ENCODE data around the gene ERO1B. TPM values are rescaled to one million over a fixed set of nuclear protein-coding genes. Genes with fewer than 3 reads are reported as not detected.

ERO1B gene
- total RNA-seq, 1 donor from 2014 or later, result 7.2 TPM

DNA sequence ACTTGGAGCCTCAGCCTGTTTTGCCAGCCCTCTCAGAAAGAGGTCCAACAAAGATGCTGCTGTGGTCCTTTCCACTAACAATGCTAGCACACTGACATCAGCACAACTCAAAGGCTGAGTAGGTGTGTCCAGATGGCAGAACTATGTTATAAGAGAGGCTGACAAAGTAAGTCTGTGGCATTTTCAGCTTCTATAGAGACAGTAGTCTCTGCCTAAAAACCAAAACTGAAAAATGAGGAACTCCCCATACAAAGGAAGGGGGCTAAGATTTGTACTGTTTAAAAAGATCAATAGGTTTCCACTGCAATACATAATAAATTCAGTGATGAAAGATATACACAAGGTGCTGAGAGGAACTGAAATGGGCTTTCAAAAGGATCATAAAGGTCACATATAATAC is 12.3 kb downstream of the ERO1B start:
- Histone ChIP-seq H3K36me3 (peaks cover 21% of the 10 kb centered on the region), H3K27ac (replicated peaks) (no peak overlapping the region), H3K4me3 (no peak overlapping the region), H3K9me3 (replicated peaks) (no peaks in the 10 kb centered on the region), H3K4me1 (no peaks in the 10 kb centered on the region), H3K27me3 (ENCODE audit: low read depth) (no peaks in the 10 kb centered on the region)
- intact Hi-C loops (cut with micrococcal nuclease), result no loop called here
- no peak for DNase-seq
- TF ChIP-seq, protein P1, sequence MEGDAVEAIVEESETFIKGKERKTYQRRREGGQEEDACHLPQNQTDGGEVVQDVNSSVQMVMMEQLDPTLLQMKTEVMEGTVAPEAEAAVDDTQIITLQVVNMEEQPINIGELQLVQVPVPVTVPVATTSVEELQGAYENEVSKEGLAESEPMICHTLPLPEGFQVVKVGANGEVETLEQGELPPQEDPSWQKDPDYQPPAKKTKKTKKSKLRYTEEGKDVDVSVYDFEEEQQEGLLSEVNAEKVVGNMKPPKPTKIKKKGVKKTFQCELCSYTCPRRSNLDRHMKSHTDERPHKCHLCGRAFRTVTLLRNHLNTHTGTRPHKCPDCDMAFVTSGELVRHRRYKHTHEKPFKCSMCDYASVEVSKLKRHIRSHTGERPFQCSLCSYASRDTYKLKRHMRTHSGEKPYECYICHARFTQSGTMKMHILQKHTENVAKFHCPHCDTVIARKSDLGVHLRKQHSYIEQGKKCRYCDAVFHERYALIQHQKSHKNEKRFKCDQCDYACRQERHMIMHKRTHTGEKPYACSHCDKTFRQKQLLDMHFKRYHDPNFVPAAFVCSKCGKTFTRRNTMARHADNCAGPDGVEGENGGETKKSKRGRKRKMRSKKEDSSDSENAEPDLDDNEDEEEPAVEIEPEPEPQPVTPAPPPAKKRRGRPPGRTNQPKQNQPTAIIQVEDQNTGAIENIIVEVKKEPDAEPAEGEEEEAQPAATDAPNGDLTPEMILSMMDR (IDR thresholded peaks at IDR 0.05; ENCODE audit: borderline replicate concordance), result no peak

DNA sequence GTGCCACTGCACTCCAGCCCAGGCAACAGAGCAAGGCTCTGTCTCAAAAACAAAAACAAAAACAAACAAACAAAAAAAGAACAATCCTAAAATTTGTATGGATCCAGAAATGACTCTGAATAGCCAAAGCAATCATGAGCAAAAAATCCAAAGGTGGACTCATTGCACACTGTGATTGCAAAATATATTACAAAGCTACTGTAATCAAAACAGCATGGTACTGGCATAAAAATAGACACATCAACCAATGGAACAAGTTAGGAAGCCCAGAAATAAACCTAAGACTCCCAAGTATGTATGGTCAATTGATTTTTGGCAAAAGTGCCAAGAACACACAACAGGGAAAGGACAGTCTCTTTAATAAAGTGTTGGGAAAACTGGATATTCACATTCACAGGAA is 19.9 kb downstream of the ERO1B start:
- Histone ChIP-seq H3K27me3 (ENCODE audit: low read depth) (no peaks in the 10 kb centered on the region), H3K9me3 (replicated peaks) (peaks cover 54% of the 10 kb centered on the region), H3K36me3 (peaks cover 55% of the 10 kb centered on the region), H3K4me3 (no peak overlapping the region), H3K4me1 (no peaks in the 10 kb centered on the region), H3K27ac (replicated peaks) (no peak overlapping the region)
- intact Hi-C loops (cut with micrococcal nuclease), result no loop called here
- DNase-seq, result no peak
- TF ChIP-seq, protein P1 (IDR thresholded peaks at IDR 0.05; ENCODE audit: borderline replicate concordance), result no peak

DNA sequence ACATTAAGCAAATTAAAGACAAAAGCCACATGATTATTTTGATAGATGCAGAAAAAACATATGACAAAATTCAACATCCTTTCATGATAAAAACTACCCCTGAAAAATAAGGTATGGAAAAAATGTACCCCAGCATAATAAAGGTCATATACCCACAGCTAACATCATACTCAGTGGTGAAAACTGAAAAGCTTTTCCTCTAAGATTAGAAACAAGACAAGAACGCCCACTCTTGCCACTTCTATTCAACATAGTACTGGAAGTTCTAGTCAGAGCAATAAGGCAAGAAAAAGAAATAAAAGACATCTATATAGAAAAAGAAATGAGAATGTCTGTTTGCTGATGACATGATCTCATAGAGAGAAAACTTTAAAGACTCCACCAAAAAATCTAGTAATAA is 20.7 kb downstream of the ERO1B start:
- Histone ChIP-seq H3K4me3 (no peak overlapping the region), H3K27me3 (ENCODE audit: low read depth) (no peaks in the 10 kb centered on the region), H3K27ac (replicated peaks) (no peak overlapping the region), H3K4me1 (peaks cover 3% of the 10 kb centered on the region), H3K36me3 (peaks cover 60% of the 10 kb centered on the region), H3K9me3 (replicated peaks) (peaks cover 54% of the 10 kb centered on the region)
- DNase-seq, result no peak
- intact Hi-C loops (cut with micrococcal nuclease), result no loop called here
- TF ChIP-seq, protein P1 (IDR thresholded peaks at IDR 0.05; ENCODE audit: borderline replicate concordance), result no peak

GRCh38 chr1:236259043-236259442 is 22.7 kb downstream of the ERO1B start:
- peaks cover 15% of the 10 kb centered on the region for H3K4me1 ChIP-seq
- H3K27ac ChIP-seq (replicated peaks), result no peak overlapping the region
- peaks cover 53% of the 10 kb centered on the region for H3K36me3 ChIP-seq
- intact Hi-C loops (cut with micrococcal nuclease), result no loop called here
- H3K4me3 ChIP-seq, result no peak overlapping the region
- TF ChIP-seq, protein P1 (IDR thresholded peaks at IDR 0.05; ENCODE audit: borderline replicate concordance), result no peak
- H3K27me3 ChIP-seq (ENCODE audit: low read depth), result no peaks in the 10 kb centered on the region
- H3K9me3 ChIP-seq (replicated peaks), result peaks cover 54% of the 10 kb centered on the region
- DNase-seq, result no peak

GRCh38 chr1:236258114-236258622 is 23.6 kb downstream of the ERO1B start:
- Histone ChIP-seq H3K27ac (replicated peaks) (no peak overlapping the region), H3K9me3 (replicated peaks) (peaks cover 54% of the 10 kb centered on the region), H3K4me1 (peaks cover 24% of the 10 kb centered on the region), H3K4me3 (no peak overlapping the region), H3K27me3 (ENCODE audit: low read depth) (no peaks in the 10 kb centered on the region), H3K36me3 (peaks cover 50% of the 10 kb centered on the region)
- intact Hi-C loops (cut with micrococcal nuclease), result no loop called here
- no peak for DNase-seq
- TF ChIP-seq, protein P1 (IDR thresholded peaks at IDR 0.05; ENCODE audit: borderline replicate concordance), result no peak

All from left ventricle myocardium inferior (tissue), 1 donor.